HG02870 (cell line): ENCODE measurements around the gene SULF2.
"Not testable (repeated sequence)": the region's sequence is repeated elsewhere in the genome, so short reads cannot be mapped to it uniquely, and the experiment has no call there.

ENCODE experiments used
- ATAC-seq: cut with Tn5 transposase; IDR thresholded peaks from one replicate; pipeline ENCODE4 v1.9.1; 2021; ENCODE audit warnings: mild to moderate bottlenecking, moderate library complexity; ENCODE audit not compliant: unreplicated experiment

SULF2 gene

DNA sequence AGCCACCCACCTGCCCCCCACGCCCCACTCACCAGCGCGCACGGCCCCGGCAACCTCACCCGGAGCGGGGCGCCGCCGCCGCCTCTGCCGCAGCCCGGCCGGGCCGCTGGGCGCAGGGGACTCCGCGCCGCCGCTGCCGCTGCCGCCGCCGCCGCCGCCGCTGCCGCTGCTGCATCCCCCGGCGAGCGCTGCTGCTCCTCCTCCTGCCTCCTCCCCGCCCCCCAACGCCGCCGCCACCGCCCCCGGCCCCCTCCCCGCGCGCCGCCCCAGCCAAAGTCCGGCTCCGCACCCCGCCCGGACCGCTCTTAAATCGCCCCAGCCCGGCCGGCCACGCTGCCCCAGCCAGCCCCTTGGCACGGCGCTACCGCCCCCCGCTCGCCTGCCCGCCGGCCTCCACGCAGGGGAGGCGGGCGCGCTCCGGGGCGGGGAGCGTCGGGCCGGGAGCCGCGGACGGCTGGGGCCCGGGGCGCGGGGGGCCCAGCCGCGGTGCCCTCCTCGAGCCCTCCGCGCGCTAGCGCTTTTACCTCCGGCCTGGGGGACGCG is at the start of gene SULF2:
Gene SULF2 (minus strand): TSS at position 171 of the 543 bp plus-strand sequence. CDS start 28,118 bp downstream, outside the sequence.
- no peak for ATAC-seq

GRCh38 chr20:47831675-47832074 is 46.4 kb upstream of the SULF2 start:
- ATAC-seq, result not testable (repeated sequence)

DNA sequence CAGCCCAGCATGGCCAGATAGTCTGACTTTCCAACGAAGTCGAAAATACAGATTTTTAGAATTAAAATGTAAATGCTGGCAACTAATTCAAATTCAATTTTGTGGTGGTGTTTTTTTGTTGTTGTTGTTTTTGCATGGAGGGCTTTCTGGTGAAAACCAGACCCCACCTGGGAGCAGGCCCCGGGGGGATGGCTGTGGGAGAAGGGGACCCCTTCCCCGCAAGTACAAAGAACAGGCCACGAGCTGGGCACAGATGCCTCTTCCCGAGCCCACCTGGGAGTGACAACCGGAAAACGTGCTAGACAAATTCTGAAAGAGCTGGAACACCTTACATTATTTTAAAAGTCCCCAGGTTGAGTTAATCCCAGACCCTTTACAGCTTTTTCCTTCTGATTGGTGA is 41.4 kb upstream of the SULF2 start:
- ATAC-seq, result not testable (repeated sequence)

DNA sequence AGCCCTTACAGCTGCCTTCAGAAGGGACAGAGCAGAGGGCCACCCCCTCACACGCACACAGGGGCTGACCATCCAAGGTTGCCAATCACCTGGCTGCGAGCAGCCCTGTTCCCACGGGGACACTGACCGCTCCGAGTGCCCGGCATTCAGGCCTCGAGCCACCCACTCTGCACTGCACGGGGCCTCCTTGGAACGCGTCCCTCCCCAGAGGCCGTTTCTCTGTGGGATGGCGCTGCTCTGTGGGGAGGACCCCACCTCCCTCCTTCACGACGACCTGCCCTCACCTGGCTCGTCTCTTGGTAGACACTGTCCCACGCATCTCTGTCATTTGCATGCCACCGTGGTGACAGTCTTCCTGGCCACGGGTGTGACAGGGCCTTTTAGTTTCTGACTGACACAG is 40.7 kb upstream of the SULF2 start:
- ATAC-seq, result not testable (repeated sequence)

DNA sequence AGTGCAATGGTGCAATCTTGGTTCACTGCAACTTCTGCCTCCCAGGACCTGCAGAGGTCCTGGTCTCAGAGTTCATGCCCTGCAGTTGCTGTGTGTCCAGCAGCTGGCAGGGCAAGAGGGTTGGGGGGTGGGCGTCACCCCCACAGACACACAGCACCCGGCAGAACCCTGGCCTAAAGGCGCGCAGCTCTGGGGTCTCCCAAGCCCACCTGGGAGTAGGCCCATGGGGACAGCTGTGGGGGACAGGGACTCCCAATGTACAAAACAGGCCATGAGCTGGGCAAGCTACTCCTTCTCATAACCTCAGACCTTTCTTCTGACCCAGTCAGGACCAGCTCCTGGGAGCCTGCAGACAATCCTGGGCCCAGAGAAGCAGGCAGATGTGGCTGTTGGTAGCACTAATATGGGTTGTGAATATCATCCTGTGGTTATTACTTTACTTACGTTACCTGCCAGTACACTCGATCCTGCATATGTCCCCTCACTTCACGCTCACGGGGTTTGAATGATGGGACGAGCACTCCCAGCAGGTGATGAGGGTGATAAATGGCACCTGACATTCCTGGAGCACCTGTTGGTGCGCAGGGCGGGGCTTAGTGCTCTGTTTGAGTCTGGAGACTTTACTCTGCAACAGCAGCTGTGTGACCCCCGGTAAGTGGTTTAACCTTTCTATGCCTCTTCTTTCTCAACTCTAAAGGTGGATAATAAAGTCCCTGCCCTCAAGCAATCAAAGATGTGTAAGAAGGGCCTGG is 39.9 kb upstream of the SULF2 start:
- ATAC-seq, result no peak

DNA sequence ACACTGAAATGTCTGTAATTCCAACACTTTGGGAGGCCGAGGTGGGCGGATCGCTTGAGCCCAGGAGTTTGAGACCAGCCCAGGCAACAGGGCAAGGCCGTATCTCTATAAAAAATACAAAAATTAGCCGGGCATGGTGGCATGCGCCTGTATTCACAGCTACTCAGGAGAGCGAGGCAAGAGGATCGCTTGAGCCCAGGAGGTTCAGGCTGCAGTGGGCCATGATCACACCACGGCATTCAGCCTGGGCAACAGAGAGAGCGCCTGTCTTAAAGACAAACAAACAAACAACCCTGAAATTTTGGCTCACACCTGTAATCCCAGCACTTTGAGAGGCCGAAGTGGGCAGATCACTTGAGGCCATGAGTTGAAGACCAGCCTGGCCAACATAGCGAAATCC is 38.7 kb upstream of the SULF2 start:
- not testable (repeated sequence) for ATAC-seq

GRCh38 chr20:47821481-47822100 is 36.3 kb upstream of the SULF2 start:
- ATAC-seq, result no peak

GRCh38 chr20:47818996-47819609 is 33.8 kb upstream of the SULF2 start:
- ATAC-seq, result no peak

DNA sequence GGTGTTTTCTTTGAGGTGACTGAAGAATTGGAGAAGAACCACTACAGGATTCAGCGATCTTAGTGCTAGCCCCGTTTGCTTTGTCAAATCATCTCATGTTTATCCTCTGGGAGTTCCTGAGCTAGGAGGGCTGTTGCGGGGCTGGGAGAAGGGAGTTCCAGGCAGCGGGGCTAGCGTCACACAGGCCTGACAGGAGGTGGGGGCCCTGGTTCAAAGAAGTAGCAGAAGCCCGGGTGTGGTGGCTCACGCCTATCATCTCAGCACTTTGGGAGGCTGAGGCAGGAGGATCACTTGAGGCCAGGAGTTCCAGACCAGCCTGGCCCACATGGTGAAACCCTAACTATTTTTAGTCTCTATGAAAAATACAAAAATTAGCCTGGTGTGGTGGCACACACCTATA is 33.2 kb upstream of the SULF2 start:
- no peak for ATAC-seq

GRCh38 chr20:47818016-47818415 is 32.7 kb upstream of the SULF2 start:
- ATAC-seq, result no peak

- ATAC-seq, result no peak
Observed at GRCh38 chr20:47817573-47817972, 32.3 kb upstream of the SULF2 start.

GRCh38 chr20:47816487-47817451 is 31.5 kb upstream of the SULF2 start:
- no peak for ATAC-seq

- no peak for ATAC-seq
Observed at GRCh38 chr20:47815866-47816265, 30.6 kb upstream of the SULF2 start.

DNA sequence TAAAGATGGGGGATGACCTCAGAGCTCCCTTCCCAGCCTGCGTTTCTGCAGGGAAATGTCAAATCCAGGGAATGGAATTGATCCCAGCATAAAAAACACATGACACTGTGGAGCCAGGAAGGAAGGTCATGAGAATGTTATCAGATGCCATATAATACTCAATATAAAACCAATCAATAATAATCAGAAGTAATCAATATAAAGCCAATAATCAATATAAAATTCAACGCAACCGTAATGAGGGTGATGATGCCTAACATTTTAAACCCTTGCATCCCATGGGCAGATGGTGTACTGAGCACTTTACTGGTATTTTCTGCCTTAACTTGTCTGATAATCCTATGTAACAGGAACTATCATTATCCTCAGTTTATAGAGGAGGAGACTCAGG is 30.1 kb upstream of the SULF2 start:
- ATAC-seq, result no peak

GRCh38 chr20:47814632-47815415 is 29.5 kb upstream of the SULF2 start:
- no peak for ATAC-seq

DNA sequence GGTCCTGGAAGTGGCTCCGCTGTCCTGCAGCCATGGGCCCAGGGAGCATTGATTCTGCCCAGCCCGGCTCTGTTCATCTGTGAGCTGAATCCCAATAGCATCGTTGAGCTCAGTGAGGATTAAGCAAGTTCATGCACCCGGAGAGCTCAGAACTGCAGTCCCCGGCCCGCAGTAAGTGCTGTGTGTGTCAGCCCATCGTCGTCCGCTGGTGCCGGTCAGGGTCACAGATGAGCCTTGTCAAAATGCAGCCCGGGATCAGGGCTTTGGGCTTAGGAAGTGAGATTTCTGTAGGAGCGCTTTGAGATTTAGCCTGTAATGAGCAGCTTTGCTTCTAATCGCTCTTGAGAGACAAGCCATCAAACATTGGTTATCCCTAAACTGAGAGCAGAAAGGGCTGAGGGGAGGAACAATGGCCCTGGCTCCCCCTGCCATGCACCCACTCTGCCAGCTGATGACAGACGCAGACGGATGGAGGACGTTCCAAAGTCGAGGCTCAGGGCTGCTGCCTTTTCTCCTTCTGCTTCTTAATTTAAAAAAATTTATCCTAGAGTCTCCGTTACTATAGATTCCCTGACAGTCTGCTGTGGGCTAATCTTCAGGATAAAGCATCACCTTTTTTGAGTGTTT is 25.6 kb upstream of the SULF2 start:
- no peak for ATAC-seq

GRCh38 chr20:47810116-47810677 is 24.9 kb upstream of the SULF2 start:
- no peak for ATAC-seq

DNA sequence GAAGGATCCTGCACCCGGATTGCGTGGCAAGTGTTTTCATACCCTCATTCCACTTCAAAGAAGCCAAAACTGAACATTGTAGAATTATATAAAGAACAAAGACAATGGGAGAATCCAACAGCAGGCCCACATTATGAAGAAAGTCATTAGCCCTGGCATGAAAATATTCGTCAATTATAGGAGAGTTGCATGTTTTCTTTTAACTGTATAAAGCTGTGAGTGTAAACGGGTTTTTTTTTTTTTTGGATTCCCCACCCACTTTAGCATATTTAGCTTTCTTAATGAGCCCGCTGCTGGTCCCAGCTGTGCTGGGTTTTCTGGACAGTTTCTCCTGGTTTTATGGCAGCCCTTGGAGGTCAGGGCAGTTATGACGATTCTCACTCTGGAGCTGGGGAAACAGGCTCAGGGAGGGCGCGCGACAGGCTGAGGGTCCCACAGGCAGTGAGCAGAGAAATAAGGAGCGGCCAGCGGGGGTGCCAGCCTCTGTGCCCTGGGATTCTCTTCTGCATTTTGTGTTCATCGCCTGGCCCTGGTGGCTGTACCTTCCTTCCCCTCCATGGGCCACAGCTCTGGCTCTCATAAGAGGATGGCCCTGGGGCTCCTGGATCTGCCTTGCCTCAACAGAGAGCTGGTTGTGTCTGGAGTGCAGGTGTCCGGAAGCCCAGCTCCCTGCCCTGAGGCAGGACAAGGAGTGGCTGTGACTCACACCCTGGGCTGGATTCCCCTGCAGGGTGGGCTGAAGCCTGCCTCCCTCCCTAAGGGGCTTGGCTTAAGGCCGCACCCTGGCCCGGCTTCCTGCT is 24.1 kb upstream of the SULF2 start:
- ATAC-seq, result no peak
